GM12878 (cell line): Measurements from ENCODE around the gene FAM107A. TPM values are rescaled to one million over a fixed set of nuclear protein-coding genes. Genes with fewer than 3 reads are reported as not detected.
A peak's percentile ranks its signal among the peaks of the same experiment; 100 is the strongest.

Experiments
- ATAC-seq: fragments of 200-7000 bp; cut with Tn5 transposase; 3 replicates; pipeline ENCODE4 v1.9.1; 2020; ENCODE audit warnings: mild to moderate bottlenecking, moderate library complexity
- BruUV-seq: library from RNA; stranded (reverse); fragments of 400-500 nt; replicated peaks from 2 replicates; lab custom pipeline; 2021; lab: Mats Ljungman, UMichigan
- CTCF ChIA-PET: fragments of 300-600 bp; sonication (Branson Sonifier 250); formaldehyde crosslinking; extraction: SDS; loops from one replicate; lab custom pipeline; 2021; ENCODE audit warnings: inconsistent platforms; lab: Yijun Ruan, JAX
- POLR2A ChIA-PET: fragments of 350-600 bp; formaldehyde crosslinking; extraction: SDS; loops from one replicate; lab custom pipeline; 2021; ENCODE audit warnings: inconsistent platforms; lab: Charles Lee
- RAD21 ChIA-PET: fragments of 300-600 bp; sonication (Branson Sonifier 250); formaldehyde crosslinking; loops from one replicate; lab custom pipeline; 2023; ENCODE audit warnings: antibody characterized with exemption; ENCODE audit not compliant: unreplicated experiment; lab: Charles Lee
- SMC1A ChIA-PET: fragments of 300-600 bp; sonication (Branson Sonifier 250); formaldehyde crosslinking; loops from one replicate; lab custom pipeline; 2023; ENCODE audit not compliant: unreplicated experiment, uncharacterized antibody; lab: Charles Lee
- DNase-seq: peaks from one replicate; pipeline ENCODE4 v3.0.0-alpha.2; 2011; ENCODE audit warnings: low read depth, low spot score
- FAIRE-seq: peaks from 3 replicates; lab custom pipeline; 2011; peaks lifted over from hg19 to GRCh38; lab: Jason Lieb, UNC
- H2AFZ ChIP-seq: 2 replicates; pipeline ENCODE4 v1.6.0; 2011; ENCODE audit warnings: low read depth, low read length, control low read depth; ENCODE audit not compliant: control insufficient read depth
- H3K27ac ChIP-seq: 2 replicates; pipeline ENCODE4 v1.5.1; 2011; ENCODE audit warnings: control low read depth; ENCODE audit not compliant: control insufficient read depth, insufficient read depth
- H3K27me3 ChIP-seq, 2 experiments: replicated peaks in 1 of 2; 2 replicates each; pipeline versions ENCODE4 v1.6.0 to v1.6.1; 2011; ENCODE audit warnings: low read length in 1 of 2; ENCODE audit not compliant: control insufficient read depth in 2 of 2, insufficient read depth in 2 of 2
- H3K36me3 ChIP-seq, 2 experiments: 2 replicates each; pipeline ENCODE4 v1.5.1; 2011; ENCODE audit warnings: low read length in 1 of 2; ENCODE audit not compliant: control insufficient read depth in 2 of 2, insufficient read depth in 2 of 2
- H3K4me1 ChIP-seq: 2 replicates; pipeline ENCODE4 v1.6.1; 2011; ENCODE audit warnings: mild to moderate bottlenecking, low read length, moderate library complexity, mixed read lengths; ENCODE audit not compliant: control insufficient read depth, insufficient read depth
- H3K4me2 ChIP-seq: 2 replicates; pipeline ENCODE4 v1.6.0; 2011; ENCODE audit warnings: control low read depth; ENCODE audit not compliant: control insufficient read depth, insufficient read depth
- H3K4me3 ChIP-seq: fragments of 200-600 bp; sonication (generic); 2 replicates; pipeline ENCODE4 v1.5.1; 2016
- H3K79me2 ChIP-seq: 2 replicates; pipeline ENCODE4 v1.6.0; 2011; ENCODE audit warnings: low read length; ENCODE audit not compliant: control insufficient read depth, insufficient read depth
- H3K9ac ChIP-seq: 2 replicates; pipeline ENCODE4 v1.8.0; 2011; ENCODE audit warnings: low read length, control low read depth, mixed read lengths; ENCODE audit not compliant: control insufficient read depth, insufficient read depth
- H3K9me3 ChIP-seq: replicated peaks from 3 replicates; pipeline ENCODE4 v1.5.1; 2011; ENCODE audit warnings: mild to moderate bottlenecking, low read length; ENCODE audit not compliant: control insufficient read depth, insufficient read depth
- H4K20me1 ChIP-seq: 2 replicates; pipeline ENCODE4 v1.6.0; 2011; ENCODE audit not compliant: control insufficient read depth, insufficient read depth
- CBX3 ChIP-seq: fragments of 200-600 bp; sonication (generic); IDR thresholded peaks from 2 replicates; pipeline ENCODE4 v1.6.1; 2016; ENCODE audit warnings: low read depth, borderline replicate concordance
- CEBPB ChIP-seq, 2 experiments: fragments of 150-350 bp in 1 of 2; IDR thresholded peaks; 2 replicates each; pipeline ENCODE4 v1.6.1; 2012 to 2014; ENCODE audit warnings: low read depth in 2 of 2, low read length in 2 of 2, borderline replicate concordance in 1 of 2, inconsistent platforms in 1 of 2
- HDGF ChIP-seq: fragments of 450-650 bp; IDR thresholded peaks from 2 replicates; pipeline ENCODE4 v1.6.1; 2016; ENCODE audit warnings: antibody characterized with exemption
- RAD21 ChIP-seq: IDR thresholded peaks from 2 replicates; pipeline ENCODE4 v1.6.1; 2011; ENCODE audit warnings: mild to moderate bottlenecking, low read depth, low read length, moderate library complexity; ENCODE audit not compliant: insufficient read depth
- SMC3 ChIP-seq: IDR thresholded peaks from 2 replicates; pipeline ENCODE4 v1.6.1; 2011; ENCODE audit warnings: low read length, improper control_type of control experiment, borderline replicate concordance
- WRNIP1 ChIP-seq: IDR thresholded peaks from 2 replicates; pipeline ENCODE4 v1.6.1; 2011; ENCODE audit warnings: low read depth, low read length, improper control_type of control experiment, borderline replicate concordance
- YY1 ChIP-seq: IDR thresholded peaks from 2 replicates; pipeline ENCODE4 v1.6.1; 2011; ENCODE audit warnings: low read depth, mild to moderate bottlenecking, low read length
- ZNF384 ChIP-seq: IDR thresholded peaks from 2 replicates; pipeline ENCODE4 v1.6.1; 2012; ENCODE audit warnings: low read depth, mild to moderate bottlenecking, low read length, improper control_type of control experiment, borderline replicate concordance
- WGBS: methylation state at CpG from one replicate; pipeline ENCODE4 v1.1.6; 2016; ENCODE audit warnings: low lambda C conversion rate; ENCODE audit not compliant: insufficient replicate concordance, insufficient coverage; ENCODE audit errors: missing lambda C conversion rate; 5-methylcytosine and 5-hydroxymethylcytosine counted together
- in situ Hi-C: fragments of 300-500 bp; cut with MboI; formaldehyde crosslinking; loops from 9 replicates; pipeline ENCODE4 v1.14.3; 2018; ENCODE audit warnings: mixed read lengths
- intact Hi-C: fragments of 100-400 bp; cut with micrococcal nuclease; formaldehyde crosslinking; loops from one replicate; pipeline ENCODE4 v1.14.2; 2022; ENCODE audit not compliant: unreplicated experiment
- polyA plus RNA-seq, 11 experiments: library from polyadenylated mRNA; depleted of rRNA in 4 of 11; unstranded in 6 of 11; stranded (reverse) in 5 of 11; fragments of >200 nt; fragmentation: Nextera tagmentation in 4 of 11; fragmentation: Illumina TruSeq in 1 of 11; extraction: Ambion mirVana in 4 of 11; extraction: Trizol in 1 of 11; gene quantifications; 1 replicate in 1 of 11; 2 replicates in 10 of 11; pipeline versions ENCODE4 v1.2.1 to v1.2.3, GENCODE V29; 2011 to 2016; ENCODE audit warnings: inconsistent platforms in 2 of 11, missing spikeins in 2 of 11, low read depth in 1 of 11
- total RNA-seq, 4 experiments: library from RNA; depleted of rRNA in 3 of 4; stranded (reverse); fragments of >200 nt in 3 of 4; fragmentation: Illumina TruSeq in 1 of 4; extraction: Trizol in 1 of 4; gene quantifications; 2 replicates each; pipeline versions ENCODE4 v1.2.1 to v1.2.3, GENCODE V29; 2013 to 2021
- TF ChIP-seq, protein P1 (sequence below): fragments of 450-650 bp; conservative IDR thresholded peaks from 2 replicates; pipeline ENCODE4 v1.6.1; 2017; ENCODE audit warnings: mild to moderate bottlenecking, moderate library complexity
- TF ChIP-seq, protein P2 (sequence below), 3 experiments: IDR thresholded peaks in 2 of 3; conservative IDR thresholded peaks in 1 of 3; 2 replicates each; pipeline ENCODE4 v1.5.1; 2011; ENCODE audit warnings: low read depth in 3 of 3, low read length in 3 of 3, mild to moderate bottlenecking in 3 of 3, control low read depth in 2 of 3, moderate library complexity in 2 of 3, inconsistent platforms in 1 of 3, mixed read lengths in 1 of 3; ENCODE audit not compliant: control insufficient read depth in 2 of 3, insufficient read depth in 1 of 3; ENCODE audit errors: extremely low read depth in 1 of 3
- TF ChIP-seq, protein P3 (sequence below): IDR thresholded peaks from 2 replicates; pipeline ENCODE4 v1.6.1; 2011; ENCODE audit warnings: low read depth, mild to moderate bottlenecking, low read length, moderate library complexity, borderline replicate concordance; ENCODE audit errors: extremely low read depth
- TF ChIP-seq, protein P4 (sequence below): fragments of 150-350 bp; IDR thresholded peaks from 2 replicates; pipeline ENCODE4 v1.6.1; 2014; ENCODE audit warnings: mild to moderate bottlenecking, low read depth, low read length

FAM107A gene
- total and polyA plus RNA-seq, 10 of the 15 experiments (the other 5 are each of a cell fraction or from before 2014, with no cell fraction given): not detected

DNA sequence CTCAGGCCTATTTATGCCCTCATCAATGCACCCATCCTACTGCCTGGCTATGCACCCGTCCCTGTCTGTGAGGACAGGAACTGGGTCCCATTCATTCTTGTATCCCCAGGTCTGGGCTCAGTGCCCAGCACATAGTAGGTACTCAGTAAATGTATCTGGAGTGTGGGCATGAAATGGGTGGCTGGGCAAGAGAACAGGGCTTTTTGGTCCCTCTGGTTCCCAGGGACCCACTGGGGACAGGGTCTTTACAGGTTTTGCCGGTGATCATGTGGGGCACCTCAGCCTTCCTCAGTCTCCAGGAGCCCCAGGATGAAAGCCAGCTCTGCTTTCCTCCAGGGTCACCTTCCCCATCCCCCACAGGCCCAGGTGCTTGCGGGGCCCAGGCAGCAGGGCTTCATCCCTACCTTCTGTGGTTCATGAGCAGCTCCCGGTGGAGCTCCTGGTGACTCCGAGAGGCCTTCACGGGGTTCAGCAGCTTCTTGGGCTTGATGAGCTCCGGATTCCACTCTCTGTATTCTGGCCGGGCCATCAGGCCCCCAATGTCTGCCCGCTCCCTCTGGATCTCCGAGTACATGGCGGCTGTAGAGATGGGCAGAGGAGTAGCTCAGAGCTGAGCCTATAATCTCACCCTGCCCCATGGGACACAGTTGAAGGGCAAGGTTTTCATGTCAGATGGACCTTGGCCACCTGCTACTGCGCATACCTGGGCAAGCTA is 7.7 kb downstream of the FAM107A start (continued):
- TF ChIP-seq, protein P1, sequence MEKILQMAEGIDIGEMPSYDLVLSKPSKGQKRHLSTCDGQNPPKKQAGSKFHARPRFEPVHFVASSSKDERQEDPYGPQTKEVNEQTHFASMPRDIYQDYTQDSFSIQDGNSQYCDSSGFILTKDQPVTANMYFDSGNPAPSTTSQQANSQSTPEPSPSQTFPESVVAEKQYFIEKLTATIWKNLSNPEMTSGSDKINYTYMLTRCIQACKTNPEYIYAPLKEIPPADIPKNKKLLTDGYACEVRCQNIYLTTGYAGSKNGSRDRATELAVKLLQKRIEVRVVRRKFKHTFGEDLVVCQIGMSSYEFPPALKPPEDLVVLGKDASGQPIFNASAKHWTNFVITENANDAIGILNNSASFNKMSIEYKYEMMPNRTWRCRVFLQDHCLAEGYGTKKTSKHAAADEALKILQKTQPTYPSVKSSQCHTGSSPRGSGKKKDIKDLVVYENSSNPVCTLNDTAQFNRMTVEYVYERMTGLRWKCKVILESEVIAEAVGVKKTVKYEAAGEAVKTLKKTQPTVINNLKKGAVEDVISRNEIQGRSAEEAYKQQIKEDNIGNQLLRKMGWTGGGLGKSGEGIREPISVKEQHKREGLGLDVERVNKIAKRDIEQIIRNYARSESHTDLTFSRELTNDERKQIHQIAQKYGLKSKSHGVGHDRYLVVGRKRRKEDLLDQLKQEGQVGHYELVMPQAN: no peak
- TF ChIP-seq CBX3: no peak

DNA sequence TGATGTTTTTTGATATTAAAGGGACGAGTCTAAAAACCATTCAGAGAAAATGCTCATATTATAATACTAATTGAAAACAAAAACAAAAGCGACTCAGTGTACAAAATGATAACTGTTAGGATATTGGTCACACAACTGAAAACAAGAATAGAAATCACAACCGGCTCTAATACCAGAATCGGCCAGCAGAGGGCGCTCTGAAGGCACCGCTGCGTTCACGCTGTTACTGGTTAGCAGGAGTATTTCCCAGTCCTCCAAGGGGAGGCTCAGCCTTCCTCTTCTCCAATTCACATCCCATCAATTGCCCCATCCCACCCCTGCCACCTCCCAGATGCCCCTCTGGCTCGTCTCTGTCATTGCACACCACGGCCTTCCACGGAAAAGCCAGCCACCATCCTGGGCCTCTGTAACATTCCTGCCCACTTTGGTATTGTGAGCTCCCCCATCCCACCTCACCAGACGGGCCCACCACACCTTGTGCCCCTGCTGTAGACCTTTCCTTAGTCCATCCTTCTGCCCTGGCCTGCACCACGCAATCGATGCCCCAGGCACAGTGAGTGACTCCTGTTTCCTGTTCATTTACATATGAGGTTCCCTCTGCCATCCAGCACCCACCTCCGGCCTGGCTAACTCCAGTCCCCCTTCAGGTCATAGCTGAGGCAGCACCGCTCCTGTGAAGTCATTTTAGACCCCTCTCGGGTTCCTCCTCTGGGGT is 8.5 kb downstream of the FAM107A start:
- Histone ChIP-seq H3K4me3 (no peak overlapping the region), H3K4me1 (0 out of 2 replicates have a peak, but pooled peaks cover 3% of the 10 kb centered on the region), H3K9me3 (no peaks in the 10 kb centered on the region), H3K9ac (no peak overlapping the region), H3K36me3 (no peaks in the 10 kb centered on the region), H3K27me3 (no peaks in the 10 kb centered on the region; a peak in 1 of 4 replicates), H4K20me1 (no peaks in the 10 kb centered on the region), H3K4me2 (no peak overlapping the region), H3K27ac (no peak overlapping the region), H3K79me2 (no peaks in the 10 kb centered on the region), H2AFZ (no peak overlapping the region)
- TF ChIP-seq RAD21 (peak; percentile 75), SMC3 (peak; percentile 86), WRNIP1 (no peak), ZNF384 (no peak), HDGF (0 out of 2 replicates have a peak, but pooled peaks have one; percentile 22), YY1 (peak; percentile 55; the same call in 1 of the 2 replicates), CEBPB (IDR thresholded peaks at IDR 0.05; ENCODE audit: borderline replicate concordance in 1 of 2, low read depth in 2 of 2, low read length in 2 of 2) (no peak)
- TF ChIP-seq, protein P2, sequence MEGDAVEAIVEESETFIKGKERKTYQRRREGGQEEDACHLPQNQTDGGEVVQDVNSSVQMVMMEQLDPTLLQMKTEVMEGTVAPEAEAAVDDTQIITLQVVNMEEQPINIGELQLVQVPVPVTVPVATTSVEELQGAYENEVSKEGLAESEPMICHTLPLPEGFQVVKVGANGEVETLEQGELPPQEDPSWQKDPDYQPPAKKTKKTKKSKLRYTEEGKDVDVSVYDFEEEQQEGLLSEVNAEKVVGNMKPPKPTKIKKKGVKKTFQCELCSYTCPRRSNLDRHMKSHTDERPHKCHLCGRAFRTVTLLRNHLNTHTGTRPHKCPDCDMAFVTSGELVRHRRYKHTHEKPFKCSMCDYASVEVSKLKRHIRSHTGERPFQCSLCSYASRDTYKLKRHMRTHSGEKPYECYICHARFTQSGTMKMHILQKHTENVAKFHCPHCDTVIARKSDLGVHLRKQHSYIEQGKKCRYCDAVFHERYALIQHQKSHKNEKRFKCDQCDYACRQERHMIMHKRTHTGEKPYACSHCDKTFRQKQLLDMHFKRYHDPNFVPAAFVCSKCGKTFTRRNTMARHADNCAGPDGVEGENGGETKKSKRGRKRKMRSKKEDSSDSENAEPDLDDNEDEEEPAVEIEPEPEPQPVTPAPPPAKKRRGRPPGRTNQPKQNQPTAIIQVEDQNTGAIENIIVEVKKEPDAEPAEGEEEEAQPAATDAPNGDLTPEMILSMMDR (IDR thresholded peaks at IDR 0.05 in 2 of 3, conservative IDR thresholded peaks at IDR 0.05 in 1 of 3; ENCODE audit: control insufficient read depth in 2 of 3, extremely low read depth in 1 of 3, insufficient read depth in 1 of 3, low read depth in 3 of 3, low read length in 3 of 3): peak; percentile 83 to 86 (median 84)
- TF ChIP-seq, protein P3, sequence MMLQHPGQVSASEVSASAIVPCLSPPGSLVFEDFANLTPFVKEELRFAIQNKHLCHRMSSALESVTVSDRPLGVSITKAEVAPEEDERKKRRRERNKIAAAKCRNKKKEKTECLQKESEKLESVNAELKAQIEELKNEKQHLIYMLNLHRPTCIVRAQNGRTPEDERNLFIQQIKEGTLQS: no peak
- TF ChIP-seq, protein P4, sequence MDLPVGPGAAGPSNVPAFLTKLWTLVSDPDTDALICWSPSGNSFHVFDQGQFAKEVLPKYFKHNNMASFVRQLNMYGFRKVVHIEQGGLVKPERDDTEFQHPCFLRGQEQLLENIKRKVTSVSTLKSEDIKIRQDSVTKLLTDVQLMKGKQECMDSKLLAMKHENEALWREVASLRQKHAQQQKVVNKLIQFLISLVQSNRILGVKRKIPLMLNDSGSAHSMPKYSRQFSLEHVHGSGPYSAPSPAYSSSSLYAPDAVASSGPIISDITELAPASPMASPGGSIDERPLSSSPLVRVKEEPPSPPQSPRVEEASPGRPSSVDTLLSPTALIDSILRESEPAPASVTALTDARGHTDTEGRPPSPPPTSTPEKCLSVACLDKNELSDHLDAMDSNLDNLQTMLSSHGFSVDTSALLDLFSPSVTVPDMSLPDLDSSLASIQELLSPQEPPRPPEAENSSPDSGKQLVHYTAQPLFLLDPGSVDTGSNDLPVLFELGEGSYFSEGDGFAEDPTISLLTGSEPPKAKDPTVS: no peak
- POLR2A ChIA-PET: no interaction called here
- SMC1A ChIA-PET: interaction anchor here (0.6 to 6.2 kb wide), 8 partner anchors 10 to 185 kb away, joined by 3 to 54 read pairs (median 4); no protein-coding TSS in a partner anchor
- ATAC-seq (peak; percentile 86), DNase-seq (peak; percentile 19), FAIRE-seq (peak; percentile 59)
- WGBS: 8% methylated on average over 17 of the region's 17 CpGs
- CTCF ChIA-PET: interaction anchor here (0.6 to 10.4 kb wide), 23 partner anchors 9 to 1570 kb away, joined by 3 to 243 read pairs (median 4); no protein-coding TSS in a partner anchor
- in situ Hi-C loops (no loop called here), intact Hi-C loops (loop anchor here (1.0 kb wide), 1 partner anchor 62 kb away; no protein-coding TSS in a partner anchor)
- RAD21 ChIA-PET: interaction anchor here (0.6 to 8.3 kb wide), 5 partner anchors 12 to 196 kb away, joined by 3 to 100 read pairs (median 4); no protein-coding TSS in a partner anchor
- no TSS peak for BruUV-seq
